Measurements from ENCODE around the gene ENO1. TPM values are rescaled to one million over a fixed set of nuclear protein-coding genes. Genes with fewer than 3 reads are reported as not detected.

The ENO1 gene
- total and polyA plus RNA-seq, 4 donors = 270 to 499 (median 380) TPM

DNA sequence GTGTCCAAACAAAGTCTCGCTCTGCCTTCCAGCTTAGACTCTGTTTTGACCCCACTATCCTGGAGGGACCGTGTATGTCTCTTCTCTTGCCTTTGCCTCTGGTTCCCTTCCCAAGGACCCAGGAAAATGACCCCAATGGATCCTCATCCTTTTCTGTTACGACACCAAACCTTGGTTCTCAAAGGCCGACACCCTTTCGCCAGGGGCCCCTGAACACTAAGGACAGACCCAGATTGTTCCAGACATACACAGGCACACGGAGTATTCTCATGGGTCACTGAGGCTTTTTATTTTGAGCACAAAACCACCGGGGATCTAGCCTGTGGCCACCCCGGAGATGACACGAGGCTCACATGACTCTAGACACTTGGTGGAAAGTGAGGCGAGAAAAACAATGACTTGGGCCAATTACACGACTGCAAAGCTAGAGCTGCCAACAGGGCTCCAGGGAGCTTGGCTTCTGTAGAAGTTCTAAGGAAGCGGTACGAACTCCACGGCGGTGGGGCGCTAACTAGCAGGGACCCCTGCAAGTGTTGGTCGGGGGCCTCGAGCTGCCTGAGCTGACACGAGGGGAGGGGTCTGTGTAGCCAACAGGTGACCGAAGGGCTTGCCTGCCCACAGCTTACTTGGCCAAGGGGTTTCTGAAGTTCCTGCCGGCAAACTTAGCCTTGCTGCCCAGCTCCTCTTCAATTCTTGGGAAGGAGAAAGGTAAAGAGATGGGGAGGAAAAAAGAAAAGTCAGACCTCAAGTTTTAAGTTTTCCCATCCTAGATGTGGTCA, 17.6 kb downstream of the ENO1 start:
- Histone ChIP-seq H3K27me3 (ENCODE audit: control insufficient read depth in 4 of 4, insufficient read depth in 4 of 4, low read length in 3 of 4) (no peaks in the 10 kb centered on the region), H3K4me3 (ENCODE audit: low read depth in 1 of 3, low read length in 3 of 3) (no peak overlapping the region), H3K4me1 (ENCODE audit: control insufficient read depth in 4 of 4, insufficient read depth in 4 of 4, low read length in 3 of 4) (peaks cover 0 to 23% (median 18%) of the 10 kb centered on the region in 4 donors), H3K27ac (ENCODE audit: low read depth in 1 of 2, low read length in 2 of 2) (no peak overlapping the region), H3K9ac (ENCODE audit: low read depth in 1 of 2, low read length in 2 of 2) (no peak overlapping the region), H3K9me3 (ENCODE audit: control insufficient read depth in 4 of 4, low read length in 3 of 4) (no peaks in the 10 kb centered on the region), H3K36me3 (ENCODE audit: control insufficient read depth in 4 of 4, insufficient read depth in 3 of 4, low read depth in 1 of 4, low read length in 3 of 4) (peaks cover 33 to 69% (median 51%) of the 10 kb centered on the region in 4 donors)
- TF ChIP-seq RXRA (IDR thresholded peaks at IDR 0.05) = no peak
- TF ChIP-seq, protein P1, sequence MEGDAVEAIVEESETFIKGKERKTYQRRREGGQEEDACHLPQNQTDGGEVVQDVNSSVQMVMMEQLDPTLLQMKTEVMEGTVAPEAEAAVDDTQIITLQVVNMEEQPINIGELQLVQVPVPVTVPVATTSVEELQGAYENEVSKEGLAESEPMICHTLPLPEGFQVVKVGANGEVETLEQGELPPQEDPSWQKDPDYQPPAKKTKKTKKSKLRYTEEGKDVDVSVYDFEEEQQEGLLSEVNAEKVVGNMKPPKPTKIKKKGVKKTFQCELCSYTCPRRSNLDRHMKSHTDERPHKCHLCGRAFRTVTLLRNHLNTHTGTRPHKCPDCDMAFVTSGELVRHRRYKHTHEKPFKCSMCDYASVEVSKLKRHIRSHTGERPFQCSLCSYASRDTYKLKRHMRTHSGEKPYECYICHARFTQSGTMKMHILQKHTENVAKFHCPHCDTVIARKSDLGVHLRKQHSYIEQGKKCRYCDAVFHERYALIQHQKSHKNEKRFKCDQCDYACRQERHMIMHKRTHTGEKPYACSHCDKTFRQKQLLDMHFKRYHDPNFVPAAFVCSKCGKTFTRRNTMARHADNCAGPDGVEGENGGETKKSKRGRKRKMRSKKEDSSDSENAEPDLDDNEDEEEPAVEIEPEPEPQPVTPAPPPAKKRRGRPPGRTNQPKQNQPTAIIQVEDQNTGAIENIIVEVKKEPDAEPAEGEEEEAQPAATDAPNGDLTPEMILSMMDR (IDR thresholded peaks at IDR 0.05; ENCODE audit: low read depth, low read length, missing input control) = no peak
- no peak for TF ChIP-seq HNF4A (conservative IDR thresholded peaks at IDR 0.05)
- TF ChIP-seq, protein P2, sequence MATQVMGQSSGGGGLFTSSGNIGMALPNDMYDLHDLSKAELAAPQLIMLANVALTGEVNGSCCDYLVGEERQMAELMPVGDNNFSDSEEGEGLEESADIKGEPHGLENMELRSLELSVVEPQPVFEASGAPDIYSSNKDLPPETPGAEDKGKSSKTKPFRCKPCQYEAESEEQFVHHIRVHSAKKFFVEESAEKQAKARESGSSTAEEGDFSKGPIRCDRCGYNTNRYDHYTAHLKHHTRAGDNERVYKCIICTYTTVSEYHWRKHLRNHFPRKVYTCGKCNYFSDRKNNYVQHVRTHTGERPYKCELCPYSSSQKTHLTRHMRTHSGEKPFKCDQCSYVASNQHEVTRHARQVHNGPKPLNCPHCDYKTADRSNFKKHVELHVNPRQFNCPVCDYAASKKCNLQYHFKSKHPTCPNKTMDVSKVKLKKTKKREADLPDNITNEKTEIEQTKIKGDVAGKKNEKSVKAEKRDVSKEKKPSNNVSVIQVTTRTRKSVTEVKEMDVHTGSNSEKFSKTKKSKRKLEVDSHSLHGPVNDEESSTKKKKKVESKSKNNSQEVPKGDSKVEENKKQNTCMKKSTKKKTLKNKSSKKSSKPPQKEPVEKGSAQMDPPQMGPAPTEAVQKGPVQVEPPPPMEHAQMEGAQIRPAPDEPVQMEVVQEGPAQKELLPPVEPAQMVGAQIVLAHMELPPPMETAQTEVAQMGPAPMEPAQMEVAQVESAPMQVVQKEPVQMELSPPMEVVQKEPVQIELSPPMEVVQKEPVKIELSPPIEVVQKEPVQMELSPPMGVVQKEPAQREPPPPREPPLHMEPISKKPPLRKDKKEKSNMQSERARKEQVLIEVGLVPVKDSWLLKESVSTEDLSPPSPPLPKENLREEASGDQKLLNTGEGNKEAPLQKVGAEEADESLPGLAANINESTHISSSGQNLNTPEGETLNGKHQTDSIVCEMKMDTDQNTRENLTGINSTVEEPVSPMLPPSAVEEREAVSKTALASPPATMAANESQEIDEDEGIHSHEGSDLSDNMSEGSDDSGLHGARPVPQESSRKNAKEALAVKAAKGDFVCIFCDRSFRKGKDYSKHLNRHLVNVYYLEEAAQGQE (IDR thresholded peaks at IDR 0.05) = no peak
- no peak for TF ChIP-seq RAD21 (IDR thresholded peaks at IDR 0.05)
- TF ChIP-seq, protein P3, sequence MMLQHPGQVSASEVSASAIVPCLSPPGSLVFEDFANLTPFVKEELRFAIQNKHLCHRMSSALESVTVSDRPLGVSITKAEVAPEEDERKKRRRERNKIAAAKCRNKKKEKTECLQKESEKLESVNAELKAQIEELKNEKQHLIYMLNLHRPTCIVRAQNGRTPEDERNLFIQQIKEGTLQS (IDR thresholded peaks at IDR 0.05) = no peak
- TF ChIP-seq, protein P4, sequence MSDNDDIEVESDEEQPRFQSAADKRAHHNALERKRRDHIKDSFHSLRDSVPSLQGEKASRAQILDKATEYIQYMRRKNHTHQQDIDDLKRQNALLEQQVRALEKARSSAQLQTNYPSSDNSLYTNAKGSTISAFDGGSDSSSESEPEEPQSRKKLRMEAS (IDR thresholded peaks at IDR 0.05) = no peak
- no peak for TF ChIP-seq EGR1 (IDR thresholded peaks at IDR 0.05; ENCODE audit: low read depth in 2 of 2)
- no peak for TF ChIP-seq JUND (IDR thresholded peaks at IDR 0.05)
- no peak for TF ChIP-seq TAF1 (conservative IDR thresholded peaks at IDR 0.05)
- TF ChIP-seq SP1 (IDR thresholded peaks at IDR 0.05) = no peak
- TF ChIP-seq, protein P5, sequence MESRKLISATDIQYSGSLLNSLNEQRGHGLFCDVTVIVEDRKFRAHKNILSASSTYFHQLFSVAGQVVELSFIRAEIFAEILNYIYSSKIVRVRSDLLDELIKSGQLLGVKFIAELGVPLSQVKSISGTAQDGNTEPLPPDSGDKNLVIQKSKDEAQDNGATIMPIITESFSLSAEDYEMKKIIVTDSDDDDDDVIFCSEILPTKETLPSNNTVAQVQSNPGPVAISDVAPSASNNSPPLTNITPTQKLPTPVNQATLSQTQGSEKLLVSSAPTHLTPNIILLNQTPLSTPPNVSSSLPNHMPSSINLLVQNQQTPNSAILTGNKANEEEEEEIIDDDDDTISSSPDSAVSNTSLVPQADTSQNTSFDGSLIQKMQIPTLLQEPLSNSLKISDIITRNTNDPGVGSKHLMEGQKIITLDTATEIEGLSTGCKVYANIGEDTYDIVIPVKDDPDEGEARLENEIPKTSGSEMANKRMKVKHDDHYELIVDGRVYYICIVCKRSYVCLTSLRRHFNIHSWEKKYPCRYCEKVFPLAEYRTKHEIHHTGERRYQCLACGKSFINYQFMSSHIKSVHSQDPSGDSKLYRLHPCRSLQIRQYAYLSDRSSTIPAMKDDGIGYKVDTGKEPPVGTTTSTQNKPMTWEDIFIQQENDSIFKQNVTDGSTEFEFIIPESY (IDR thresholded peaks at IDR 0.05) = no peak
- TF ChIP-seq GABPA (IDR thresholded peaks at IDR 0.05 in 1 of 2, conservative IDR thresholded peaks at IDR 0.05 in 1 of 2) = no peak
- no peak for TF ChIP-seq FOXA1 (IDR thresholded peaks at IDR 0.05)
- TF ChIP-seq FOXA2 (IDR thresholded peaks at IDR 0.05) = no peak
- TF ChIP-seq NR2F2 (IDR thresholded peaks at IDR 0.05) = no peak
- no peak for TF ChIP-seq YY1 (IDR thresholded peaks at IDR 0.05)
- no peak for TF ChIP-seq HNF4G (IDR thresholded peaks at IDR 0.05)
- 90% methylated on average over 21 of the region's 21 CpGs for WGBS
- DNase-seq (ENCODE audit: low spot score) = no peak
